Fibroblast of gingiva (primary cell): ENCODE data around the gene PCOLCE2.

Experiments
- DNase-seq: peaks from one replicate; pipeline ENCODE4 v3.0.0-alpha.2; 2011; ENCODE audit warnings: low read depth

Gene PCOLCE2

GRCh38 chr3:142863930-142864920 lies 24.7 kb downstream of the PCOLCE2 start:
- DNase-seq = no peak

- DNase-seq = peak; percentile 66
Observed at GRCh38 chr3:142863010-142863817, 25.7 kb downstream of the PCOLCE2 start.

- no peak for DNase-seq
Observed at GRCh38 chr3:142861926-142862325, 27.0 kb downstream of the PCOLCE2 start.

GRCh38 chr3:142858043-142858442 lies 30.8 kb downstream of the PCOLCE2 start:
- DNase-seq = no peak

GRCh38 chr3:142857056-142857455 lies 31.8 kb downstream of the PCOLCE2 start:
- DNase-seq = no peak

DNA sequence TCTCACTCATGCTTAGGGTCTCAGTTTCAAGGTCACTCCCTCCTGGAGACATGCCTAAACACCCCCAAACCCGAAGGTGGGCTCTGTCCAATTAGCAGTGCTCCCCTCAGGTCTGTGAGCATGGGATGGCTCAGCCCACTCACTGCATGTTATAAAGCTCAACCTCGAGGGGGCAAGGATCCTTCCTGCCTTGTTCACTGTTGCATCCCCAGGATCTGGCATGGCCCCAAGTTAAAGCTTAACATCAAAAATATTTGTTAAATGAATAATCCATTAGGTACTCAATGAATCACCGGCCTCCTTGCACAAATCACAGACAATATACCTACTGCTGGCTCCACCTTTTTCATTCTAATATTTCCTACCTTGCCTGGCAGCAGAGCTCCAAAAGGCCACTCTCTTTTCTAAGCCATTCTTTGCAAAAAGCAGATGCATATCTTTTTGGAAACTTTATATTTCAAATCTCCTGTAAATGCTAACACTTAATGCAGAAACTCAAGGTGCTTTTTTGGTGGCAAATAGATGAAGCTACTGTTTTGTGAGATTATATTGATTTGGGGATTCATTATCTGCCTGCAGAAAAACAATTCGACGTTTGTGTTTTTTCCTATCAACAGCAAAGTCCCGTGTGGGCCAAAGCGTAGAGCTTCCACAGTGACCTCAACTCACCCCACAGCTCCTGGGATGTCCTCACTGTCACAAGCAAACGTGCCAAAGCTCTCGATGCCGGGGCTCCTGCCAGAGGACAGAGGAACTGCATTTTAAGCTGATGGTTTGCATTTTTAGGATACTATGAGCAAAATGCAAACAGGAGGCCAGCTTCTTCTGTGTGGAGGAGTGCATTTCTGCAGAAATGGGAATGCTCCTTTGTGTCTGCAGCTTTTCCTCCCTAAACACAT lies 35.4 kb downstream of the PCOLCE2 start:
- DNase-seq = no peak

DNA sequence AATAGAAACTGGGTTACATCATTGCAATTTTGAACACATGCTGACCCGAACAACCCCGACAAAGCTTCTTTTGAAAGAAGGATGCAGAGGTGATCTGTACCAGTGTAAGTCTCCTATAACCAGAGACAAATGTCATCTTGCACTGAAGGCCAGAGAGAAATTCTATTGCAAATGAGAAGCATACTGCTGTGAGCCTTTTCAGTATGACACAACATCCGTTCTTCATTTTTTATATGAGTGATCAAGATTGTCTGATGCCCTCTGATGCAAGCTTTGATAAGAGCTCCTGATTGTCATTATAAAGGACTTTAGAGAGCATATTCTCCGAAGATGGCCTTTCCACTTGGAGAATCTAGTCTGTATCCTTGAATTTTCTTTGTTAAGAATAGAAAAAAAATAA lies 36.9 kb downstream of the PCOLCE2 start:
- no peak for DNase-seq

- peak; percentile 84 for DNase-seq
Observed at GRCh38 chr3:142850395-142851023, 38.4 kb downstream of the PCOLCE2 start.

- no peak for DNase-seq
Observed at GRCh38 chr3:142849148-142849547, 39.7 kb downstream of the PCOLCE2 start.

- DNase-seq = no peak
Observed at GRCh38 chr3:142846779-142847577, 41.9 kb downstream of the PCOLCE2 start.

- peak; percentile 18 for DNase-seq
Observed at GRCh38 chr3:142844339-142844977, 44.4 kb downstream of the PCOLCE2 start.

DNA sequence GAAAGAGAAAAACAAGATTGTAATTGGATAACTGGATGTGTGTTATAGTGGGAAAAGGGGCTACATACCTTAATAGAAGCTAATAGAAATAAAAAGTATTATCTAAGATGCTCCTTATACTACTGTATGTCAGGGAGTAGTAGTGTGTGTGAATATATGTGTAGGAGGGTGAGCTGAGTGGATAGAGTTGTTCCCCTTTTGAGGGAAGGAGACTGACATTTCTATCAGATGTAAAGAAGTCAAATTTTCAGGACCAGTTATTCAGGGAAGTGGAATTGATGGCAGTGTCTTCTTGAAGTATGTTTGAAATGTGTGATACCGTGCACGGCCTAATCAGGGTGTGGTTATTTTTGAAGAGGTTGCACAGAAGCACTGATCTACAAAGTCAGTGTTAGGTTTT lies 49.1 kb downstream of the PCOLCE2 start:
- no peak for DNase-seq

DNA sequence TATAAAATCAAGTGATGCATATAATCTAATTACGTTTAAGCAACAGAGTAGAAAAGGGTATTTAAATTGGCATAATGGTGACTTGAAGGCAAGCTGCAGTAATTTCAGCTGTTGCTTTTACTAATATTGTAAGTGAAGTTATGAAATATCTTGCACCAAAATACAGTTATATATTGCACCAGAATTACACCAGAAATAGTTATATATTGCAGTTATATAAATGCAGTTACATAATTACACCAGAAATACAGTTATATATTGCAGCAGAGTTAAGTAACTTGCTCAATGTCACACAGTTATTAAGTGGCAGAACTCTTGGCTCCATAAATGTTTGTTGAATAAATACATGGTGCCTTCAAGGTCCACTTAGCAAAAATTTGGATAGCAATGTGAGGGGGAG lies 51.4 kb downstream of the PCOLCE2 start:
- DNase-seq = no peak

DNA sequence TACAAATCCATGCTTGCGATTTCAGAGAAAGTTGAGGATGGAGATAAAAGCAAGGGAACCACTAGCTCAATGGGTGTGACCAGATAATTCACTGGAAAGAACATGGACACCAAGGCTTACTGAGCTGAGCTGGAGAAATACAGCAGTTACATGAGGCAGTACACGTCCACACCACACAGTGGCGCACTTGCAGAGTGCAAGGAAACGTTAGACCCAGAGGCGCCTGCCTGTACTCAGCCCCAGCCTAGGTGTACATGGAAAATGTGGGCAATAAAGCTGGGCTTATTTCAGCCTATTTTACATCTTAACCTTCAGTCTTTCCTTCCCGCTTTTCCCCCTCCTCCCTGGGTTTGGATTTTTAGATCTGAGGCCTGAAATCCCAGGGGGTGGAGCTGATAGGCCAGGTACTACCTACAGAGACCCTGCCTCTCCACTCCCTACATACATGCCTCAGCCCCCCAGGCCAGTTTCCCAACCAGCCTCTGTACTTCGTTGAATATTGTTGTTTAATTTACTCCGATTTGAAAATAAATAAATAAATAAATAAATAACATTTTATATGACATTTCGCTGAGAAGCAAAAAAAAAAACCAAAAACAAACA lies 60.1 kb downstream of the PCOLCE2 start:
- DNase-seq = peak; percentile 55

DNA sequence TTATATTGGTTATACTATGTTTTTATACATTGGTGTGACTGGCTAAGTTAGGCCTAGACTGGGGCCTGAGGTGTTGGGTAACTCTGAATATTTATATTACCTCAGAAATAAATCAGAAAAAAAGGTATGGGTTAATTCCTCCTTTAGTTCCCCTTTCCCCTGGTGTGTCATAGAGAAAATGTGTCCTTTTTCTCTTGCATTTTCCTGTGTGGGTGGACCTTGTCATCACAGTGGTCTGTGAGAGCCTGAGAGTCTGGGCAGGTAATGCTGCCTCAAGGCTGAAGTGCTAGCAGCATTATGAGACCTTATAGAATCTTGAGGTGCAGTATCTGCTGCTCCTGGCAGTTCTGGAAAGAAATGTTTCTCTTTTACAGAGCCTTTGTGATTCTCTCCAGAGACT lies 69.7 kb downstream of the PCOLCE2 start:
- no peak for DNase-seq

DNA sequence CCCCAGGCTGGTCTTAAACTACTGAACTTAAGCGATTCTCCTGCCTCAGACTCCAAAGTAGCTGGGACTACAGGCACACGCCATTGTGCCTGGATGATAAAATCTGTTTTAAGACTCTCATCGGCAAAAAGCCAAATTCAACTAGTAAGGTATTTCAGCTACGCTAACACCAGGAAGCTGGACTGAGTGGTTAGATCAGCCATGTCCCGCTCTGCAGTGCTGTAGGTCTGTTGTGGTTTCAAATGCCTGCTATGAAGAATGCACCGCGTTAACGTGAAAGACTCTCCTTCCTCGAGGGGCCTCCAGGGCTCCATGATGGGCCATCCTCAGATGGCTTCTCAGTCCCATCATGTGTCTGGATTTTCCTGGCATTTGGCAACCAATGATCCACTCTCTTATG lies 70.2 kb downstream of the PCOLCE2 start:
- DNase-seq = no peak

GRCh38 chr3:142817897-142818296 lies 71.0 kb downstream of the PCOLCE2 start:
- DNase-seq = no peak

- DNase-seq = no peak
Observed at GRCh38 chr3:142817356-142817755, 71.5 kb downstream of the PCOLCE2 start.

DNA sequence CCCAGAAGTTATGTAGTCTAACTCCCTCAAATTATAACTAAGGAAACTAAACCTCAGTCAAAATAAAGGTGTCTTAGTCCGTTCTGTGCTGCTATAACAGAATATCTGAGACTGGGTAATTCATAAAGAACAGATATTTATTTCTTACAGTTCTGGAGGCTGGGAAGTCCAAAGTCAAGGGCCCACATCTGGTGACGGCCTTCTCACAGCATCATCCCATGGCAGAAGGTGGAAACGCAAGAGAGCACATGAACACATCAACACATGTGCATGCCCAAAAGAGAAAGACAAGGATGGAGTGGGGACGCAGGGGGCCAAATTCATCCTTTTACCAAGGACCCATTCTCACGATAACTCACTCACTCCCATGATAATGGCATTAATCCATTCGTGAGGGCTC lies 73.1 kb downstream of the PCOLCE2 start:
- DNase-seq = no peak

- DNase-seq = no peak
Observed at GRCh38 chr3:142809259-142809658, 79.6 kb downstream of the PCOLCE2 start.
